NOMO-1 treated with DMSO at 0.1 percent for 48 hours (cell line): Measurements from ENCODE around the gene HACL1.
A peak's percentile ranks its signal among the peaks of the same experiment; 100 is the strongest.

Experiments
- DNase-seq: peaks from one replicate; lab custom pipeline; 2025; ENCODE audit not compliant: unreplicated experiment; lab: John Stamatoyannopoulos, UW

Gene HACL1

GRCh38 chr3:15531346-15531745, 70.0 kb downstream of the HACL1 start:
- DNase-seq, result no peak

DNA sequence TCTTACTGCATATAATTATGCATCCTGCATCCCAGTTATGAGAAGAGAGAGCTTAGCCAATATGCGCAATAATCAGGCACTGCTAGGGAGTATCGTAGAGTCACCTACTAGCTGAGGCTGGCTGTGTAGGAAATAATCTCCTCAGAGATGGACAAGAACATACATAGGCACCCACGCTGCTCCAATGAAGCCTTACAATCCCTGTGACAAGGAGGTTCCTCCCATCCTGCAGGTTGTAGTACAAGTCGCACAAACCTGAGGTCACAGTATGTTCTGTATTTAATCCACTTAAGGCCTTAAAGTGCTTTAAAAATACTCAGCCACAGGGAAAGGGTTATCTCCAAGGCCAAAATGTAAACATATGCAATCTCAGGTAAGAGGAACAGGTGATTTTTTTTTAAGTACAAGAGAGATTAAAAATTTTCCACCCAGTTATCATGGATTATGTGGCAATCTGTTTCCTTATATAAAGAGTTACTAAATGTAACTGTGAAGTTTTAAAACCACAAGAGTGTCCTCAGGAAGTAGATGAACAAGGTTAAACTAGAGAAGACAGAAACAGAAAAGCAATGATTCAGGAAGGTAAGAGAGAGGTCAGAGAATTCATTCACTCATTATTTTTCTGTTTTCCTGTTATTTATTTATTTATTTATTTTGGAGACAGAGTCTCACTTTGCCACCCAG, 72.4 kb downstream of the HACL1 start:
- peak; percentile 61 for DNase-seq

DNA sequence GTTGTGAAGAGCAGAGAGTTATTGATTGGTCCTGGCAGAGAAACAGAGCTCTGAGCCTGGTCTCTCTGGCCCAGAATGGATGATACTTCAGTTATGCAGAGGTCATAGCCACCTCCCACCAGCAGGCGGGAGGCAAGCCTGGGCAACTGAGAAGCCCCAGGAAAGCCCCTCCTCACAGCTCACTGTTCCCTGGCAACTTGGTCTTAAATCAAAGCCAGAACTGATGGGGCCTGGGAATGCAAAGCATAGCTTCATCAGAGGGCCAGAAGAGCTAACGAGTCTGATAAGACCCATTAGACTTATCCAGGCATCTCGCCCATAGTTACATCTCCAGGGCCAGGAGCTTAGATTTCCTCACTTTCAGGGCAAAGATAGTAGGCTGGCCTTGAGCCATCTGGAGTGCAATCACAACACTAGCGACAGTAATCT, 74.3 kb downstream of the HACL1 start:
- no peak for DNase-seq

- no peak for DNase-seq
Measured at GRCh38 chr3:15525790-15526189, 75.6 kb downstream of the HACL1 start.

- peak; percentile 51 for DNase-seq
Measured at GRCh38 chr3:15523660-15524417, 77.5 kb downstream of the HACL1 start.

DNA sequence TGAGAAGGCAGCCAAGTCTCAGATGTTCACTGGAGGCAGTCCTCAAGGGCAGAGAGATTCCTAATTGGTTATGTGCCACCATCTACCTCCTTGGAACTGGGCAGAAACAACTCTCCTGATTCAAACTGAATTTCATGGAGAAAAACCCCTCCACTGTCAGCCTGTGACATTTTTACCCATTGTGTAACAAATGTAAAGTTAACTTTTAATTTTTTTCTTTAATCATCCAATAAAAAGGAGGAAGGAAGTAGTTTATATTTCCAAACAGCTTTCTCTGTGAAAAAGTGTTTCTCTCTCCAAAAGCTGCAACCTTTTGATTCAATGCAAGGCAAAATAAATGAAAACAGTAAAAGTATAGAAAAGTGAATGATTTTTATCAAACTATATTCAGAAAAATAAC, 79.4 kb downstream of the HACL1 start:
- DNase-seq, result peak; percentile 57

DNA sequence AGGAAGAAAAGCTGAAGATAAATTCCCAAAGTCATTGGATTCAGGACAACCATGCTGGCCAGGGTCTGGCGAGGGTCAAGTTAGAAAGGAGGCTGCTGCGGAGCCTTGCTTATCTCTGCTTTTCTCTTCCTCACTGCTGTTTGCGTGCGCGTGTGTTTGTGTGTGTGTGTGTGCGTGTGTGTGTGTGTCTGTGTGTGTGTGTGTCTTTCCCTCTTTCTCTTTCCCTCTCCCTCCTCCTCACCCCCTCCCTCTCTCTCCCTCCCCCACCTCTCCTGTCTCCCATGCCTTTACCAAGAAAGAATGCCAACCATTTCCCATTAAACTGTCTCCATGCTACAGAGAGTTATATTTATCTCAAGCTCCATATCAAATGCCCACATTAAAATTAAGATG, 79.8 kb downstream of the HACL1 start, which contains the start of gene COLQ:
Gene COLQ, minus strand, starts transcription at position 134 of the 393 bp plus-strand sequence. Its CDS starts 81 bp downstream, at position 53.
- DNase-seq, result peak; percentile 39

DNA sequence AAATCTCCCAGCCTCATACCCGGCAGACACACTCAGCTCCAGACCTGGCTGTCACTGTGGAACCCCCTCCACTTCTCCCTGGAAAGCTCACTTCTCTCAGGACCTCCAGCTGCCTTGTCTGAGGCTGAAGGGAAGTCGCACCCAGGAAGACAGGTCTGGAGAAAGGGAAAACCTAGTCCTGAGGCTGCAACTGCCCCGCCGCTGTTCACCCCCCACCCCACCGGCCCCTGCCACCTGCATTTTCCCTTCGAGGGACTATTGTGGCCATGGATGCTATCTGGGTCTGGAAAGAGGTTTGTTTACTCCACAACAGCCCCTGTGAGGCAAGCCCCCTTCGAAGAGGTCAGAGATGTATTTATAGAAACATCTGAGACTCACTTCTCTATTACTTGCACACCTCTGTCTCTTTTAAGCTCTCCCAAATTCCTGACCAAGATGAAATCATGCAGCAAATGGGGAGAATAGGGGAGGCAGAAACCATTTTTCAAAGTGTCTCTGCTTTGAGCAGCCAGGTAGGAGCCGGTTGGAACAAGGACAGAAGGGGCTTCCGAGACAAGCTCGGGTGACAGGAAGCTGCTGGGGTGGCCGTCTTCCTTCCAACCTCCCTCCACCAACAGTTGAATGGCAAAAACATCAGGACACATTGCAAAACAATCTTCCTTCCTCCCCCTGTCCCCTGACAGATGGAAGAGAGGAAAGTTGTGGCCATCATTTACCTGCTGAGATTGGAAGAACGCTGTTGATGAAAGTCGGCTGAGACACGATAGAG, 80.4 kb downstream of the HACL1 start:
- peak; percentile 45 for DNase-seq

GRCh38 chr3:15520185-15520584, 81.2 kb downstream of the HACL1 start:
- peak; percentile 27 for DNase-seq

GRCh38 chr3:15519096-15519495, 82.3 kb downstream of the HACL1 start:
- no peak for DNase-seq

DNA sequence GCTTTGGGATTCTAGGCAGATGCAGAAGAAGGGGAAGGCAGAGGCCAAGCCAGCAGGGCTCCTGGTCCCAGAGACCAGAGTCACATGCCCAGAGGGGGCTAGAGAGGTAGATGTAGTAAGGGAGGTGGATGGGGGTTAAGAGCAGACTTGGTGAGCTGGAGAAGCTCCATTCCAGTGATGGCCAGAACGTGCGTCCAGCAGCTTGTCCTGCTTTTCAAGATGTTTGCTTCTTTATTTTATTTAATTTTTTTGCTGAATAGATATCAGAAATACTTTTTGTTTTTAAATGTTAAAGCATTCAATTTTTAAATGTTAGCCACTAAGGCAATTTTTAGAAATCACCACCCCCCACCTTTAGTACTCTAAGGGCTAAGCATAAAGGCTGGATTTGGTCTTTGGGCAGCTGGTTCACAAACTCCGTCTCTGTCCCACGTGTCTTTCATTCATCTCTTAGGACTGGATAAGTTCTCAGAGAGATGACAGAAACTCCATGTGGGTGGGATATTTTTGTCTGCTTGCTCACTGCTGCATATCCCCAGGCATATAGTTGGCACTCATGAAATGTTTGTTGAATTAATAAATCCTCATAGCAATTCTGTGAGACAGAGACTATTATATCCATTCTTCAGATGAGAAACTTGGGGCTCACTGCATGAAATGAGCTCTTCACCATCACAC, 86.6 kb downstream of the HACL1 start:
- DNase-seq, result no peak

DNA sequence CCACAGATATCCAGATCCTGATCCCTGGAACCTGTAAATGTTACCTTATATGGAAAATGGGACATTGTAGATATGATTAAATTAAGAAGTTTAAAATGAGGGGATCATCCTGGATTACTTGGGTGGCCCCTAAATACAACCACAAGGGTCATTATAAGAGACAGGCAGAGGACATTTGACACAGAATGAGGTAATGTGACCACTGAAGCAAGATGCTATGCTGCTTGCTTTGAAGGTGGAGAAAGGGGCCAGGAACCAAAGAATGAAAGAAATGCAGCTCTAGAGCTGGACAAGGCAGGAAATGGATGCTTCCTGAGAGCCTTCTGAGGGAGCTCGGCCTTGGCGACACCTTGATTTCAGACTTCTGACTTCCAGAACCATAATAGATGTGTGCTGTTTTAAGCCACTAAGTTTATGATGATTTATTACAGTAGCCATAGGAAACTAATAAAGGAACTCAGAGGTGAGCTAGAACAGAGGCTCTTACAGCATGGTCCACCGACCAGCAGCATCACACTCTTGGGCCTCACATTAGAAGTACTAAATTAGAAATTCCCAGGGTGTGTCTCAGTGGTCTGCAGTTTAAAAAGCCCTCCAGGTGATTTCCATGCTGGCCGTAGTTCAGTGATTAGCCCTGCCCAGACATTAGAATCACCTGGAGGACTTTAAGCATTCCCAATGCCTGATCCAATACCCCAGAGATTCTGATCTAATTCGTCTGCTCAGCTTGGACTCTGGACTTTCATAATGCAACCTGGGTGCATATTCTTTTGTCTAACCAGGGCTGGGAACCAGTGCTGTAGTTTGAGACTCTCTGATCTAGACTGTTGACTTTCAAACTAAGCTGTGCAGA, 87.3 kb downstream of the HACL1 start:
- no peak for DNase-seq

DNA sequence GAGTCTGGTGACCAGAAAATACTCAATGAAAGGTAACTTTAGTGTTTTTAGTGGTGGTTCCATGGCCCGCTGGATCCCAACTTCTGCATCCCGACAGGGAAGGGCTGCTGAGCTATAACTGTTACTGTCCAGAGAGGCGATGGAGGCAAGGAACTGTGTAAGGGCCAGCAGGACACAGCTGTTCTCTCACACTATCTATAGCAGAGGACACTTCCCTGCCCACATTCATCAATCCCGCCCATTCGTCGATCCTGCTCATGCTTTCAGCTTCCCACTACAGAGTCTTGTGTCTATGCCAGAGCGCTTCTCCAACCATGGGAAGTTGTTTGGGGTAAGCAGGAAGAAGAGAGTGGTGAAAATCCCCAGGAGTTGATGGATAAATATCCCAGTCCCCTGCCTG, 88.3 kb downstream of the HACL1 start:
- no peak for DNase-seq

GRCh38 chr3:15512166-15512565, 89.2 kb downstream of the HACL1 start:
- no peak for DNase-seq

GRCh38 chr3:15511156-15511555, 90.2 kb downstream of the HACL1 start:
- DNase-seq, result no peak
